Panc1 (cell line): ENCODE measurements around the gene HARS2. TPM values are rescaled to one million over a fixed set of nuclear protein-coding genes. Genes with fewer than 3 reads are reported as not detected.

Experiments used
- ATAC-seq: fragments of 200-7000 bp; cut with Tn5 transposase; 2 replicates; pipeline ENCODE4 v1.9.1; 2020; ENCODE audit warnings: mild to moderate bottlenecking, moderate library complexity
- Bru-seq: library from RNA; stranded (reverse); fragments of 400-500 nt; gene quantifications from one replicate; lab custom pipeline; 2021; lab: Mats Ljungman, UMichigan
- BruChase-seq, 2 experiments: library from RNA; stranded (reverse); fragments of 400-500 nt; gene quantifications; one replicate each; lab custom pipeline; 2021; lab: Mats Ljungman, UMichigan
- BruUV-seq: library from RNA; stranded (reverse); fragments of 400-500 nt; replicated peaks from 2 replicates; lab custom pipeline; 2021; lab: Mats Ljungman, UMichigan
- CTCF ChIA-PET: fragments of 300-600 bp; sonication (Branson Sonifier 250); formaldehyde crosslinking; loops from one replicate; lab custom pipeline; 2022; ENCODE audit warnings: antibody characterized with exemption; lab: Charles Lee
- POLR2A ChIA-PET: fragments of 300-600 bp; sonication (Branson Sonifier 250); formaldehyde crosslinking; loops from one replicate; lab custom pipeline; 2022; ENCODE audit warnings: antibody characterized with exemption; lab: Charles Lee
- DNase-seq: peaks from one replicate; pipeline ENCODE4 v3.0.0-alpha.2; 2010; ENCODE audit warnings: low read depth, low spot score
- H3K27ac ChIP-seq: 2 replicates; pipeline ENCODE4 v1.5.1; 2011; ENCODE audit warnings: mild to moderate bottlenecking, low read length, inconsistent platforms
- H3K27me3 ChIP-seq: fragments of 200-500 bp; sonication (Bioruptor generic); 2 replicates; pipeline ENCODE4 v1.6.0; 2014; ENCODE audit warnings: low read length, inconsistent platforms; ENCODE audit not compliant: control insufficient read depth, insufficient read depth
- H3K36me3 ChIP-seq: fragments of 200-500 bp; sonication (Bioruptor generic); 2 replicates; pipeline ENCODE4 v1.5.1; 2014; ENCODE audit warnings: inconsistent platforms, mild to moderate bottlenecking, low read length, moderate library complexity; ENCODE audit not compliant: control insufficient read depth, insufficient read depth
- H3K4me1 ChIP-seq: 2 replicates; pipeline ENCODE4 v1.5.1; 2011; ENCODE audit warnings: inconsistent platforms, mild to moderate bottlenecking, low read length, moderate library complexity; ENCODE audit not compliant: control insufficient read depth, insufficient read depth
- H3K4me3 ChIP-seq, 2 experiments: 2 replicates each; pipeline ENCODE4 v1.5.1; 2011 to 2012; ENCODE audit warnings: low read depth in 2 of 2, low read length in 2 of 2, mild to moderate bottlenecking in 2 of 2, inconsistent platforms in 1 of 2, moderate library complexity in 1 of 2
- H3K9me3 ChIP-seq: fragments of 200-500 bp; sonication (Bioruptor generic); 2 replicates; pipeline ENCODE4 v1.5.1; 2014; ENCODE audit warnings: low read depth, mild to moderate bottlenecking, inconsistent platforms, low read length, moderate library complexity; ENCODE audit not compliant: control insufficient read depth, insufficient read depth
- POLR2AphosphoS5 ChIP-seq: IDR thresholded peaks from 2 replicates; pipeline ENCODE4 v1.6.1; 2012; ENCODE audit warnings: mild to moderate bottlenecking, low read depth, low read length, moderate library complexity
- SIN3A ChIP-seq: IDR thresholded peaks from 2 replicates; pipeline ENCODE4 v1.6.1; 2012; ENCODE audit warnings: low read depth, mild to moderate bottlenecking, low read length, moderate library complexity, borderline replicate concordance; ENCODE audit not compliant: insufficient read depth
- in situ Hi-C: cut with HindIII; loops from 2 replicates; pipeline ENCODE4 v1.10.0; 2016; ENCODE audit warnings: low sequenced_read_pairs, low pct_unique_long_range_greater_than_20kb
- intact Hi-C: fragments of 100-400 bp; cut with micrococcal nuclease; formaldehyde crosslinking; loops from one replicate; pipeline ENCODE4 v1.10.0; 2022; ENCODE audit not compliant: unreplicated experiment
- long read RNA-seq: library from polyadenylated mRNA; unstranded; transcript quantifications from one replicate; pipeline ENCODE4 v2.0.0, GENCODE V29; 2021; ENCODE audit not compliant: unreplicated experiment
- polyA plus RNA-seq: library from polyadenylated mRNA; unstranded; fragments of >200 nt; gene quantifications from one replicate; pipeline ENCODE4 v1.2.1, GENCODE V29; 2012; ENCODE audit warnings: missing spikeins; ENCODE audit not compliant: insufficient read length
- total RNA-seq: library from RNA; stranded (reverse); gene quantifications from one replicate; pipeline ENCODE4 v1.2.1, GENCODE V29; 2021; ENCODE audit not compliant: unreplicated experiment
- TF ChIP-seq, protein P1 (sequence below): fragments of 450-650 bp; IDR thresholded peaks from 2 replicates; pipeline ENCODE4 v1.5.1; 2017; ENCODE audit warnings: mild to moderate bottlenecking
- TF ChIP-seq, protein P2 (sequence below), 2 experiments: IDR thresholded peaks; 2 replicates each; pipeline ENCODE4 v1.6.1; 2011 to 2012; ENCODE audit warnings: low read depth in 2 of 2, control low read depth in 1 of 2, low read length in 1 of 2, mild to moderate bottlenecking in 1 of 2, moderate library complexity in 1 of 2; ENCODE audit not compliant: insufficient read depth in 1 of 2

The HARS2 gene, protein sequence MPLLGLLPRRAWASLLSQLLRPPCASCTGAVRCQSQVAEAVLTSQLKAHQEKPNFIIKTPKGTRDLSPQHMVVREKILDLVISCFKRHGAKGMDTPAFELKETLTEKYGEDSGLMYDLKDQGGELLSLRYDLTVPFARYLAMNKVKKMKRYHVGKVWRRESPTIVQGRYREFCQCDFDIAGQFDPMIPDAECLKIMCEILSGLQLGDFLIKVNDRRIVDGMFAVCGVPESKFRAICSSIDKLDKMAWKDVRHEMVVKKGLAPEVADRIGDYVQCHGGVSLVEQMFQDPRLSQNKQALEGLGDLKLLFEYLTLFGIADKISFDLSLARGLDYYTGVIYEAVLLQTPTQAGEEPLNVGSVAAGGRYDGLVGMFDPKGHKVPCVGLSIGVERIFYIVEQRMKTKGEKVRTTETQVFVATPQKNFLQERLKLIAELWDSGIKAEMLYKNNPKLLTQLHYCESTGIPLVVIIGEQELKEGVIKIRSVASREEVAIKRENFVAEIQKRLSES
- total RNA-seq (44.1 TPM), Bru-seq, nascent RNA (percentile 94 among the genes with signal in this experiment), BruChase-seq, experiment 1, labeled RNA remaining after a 2-hour chase (percentile 96 among the genes with signal in this experiment), BruChase-seq, experiment 2, labeled RNA remaining after a 6-hour chase (percentile 92 among the genes with signal in this experiment)
- polyA plus RNA-seq = 35.9 TPM
- long read RNA-seq, transcript HARS2-201 (13 exons, 2,510 nt) = major isoform, 62 of 122 reads
- long read RNA-seq, transcript HARS2-215 (12 exons, 2,346 nt) = minor isoform, 14 of 122 reads
- long read RNA-seq, partial matches to known transcripts = 11 of 122 reads
- long read RNA-seq, other reads (novel, unspliced or antisense) = 29 of 122 reads

DNA sequence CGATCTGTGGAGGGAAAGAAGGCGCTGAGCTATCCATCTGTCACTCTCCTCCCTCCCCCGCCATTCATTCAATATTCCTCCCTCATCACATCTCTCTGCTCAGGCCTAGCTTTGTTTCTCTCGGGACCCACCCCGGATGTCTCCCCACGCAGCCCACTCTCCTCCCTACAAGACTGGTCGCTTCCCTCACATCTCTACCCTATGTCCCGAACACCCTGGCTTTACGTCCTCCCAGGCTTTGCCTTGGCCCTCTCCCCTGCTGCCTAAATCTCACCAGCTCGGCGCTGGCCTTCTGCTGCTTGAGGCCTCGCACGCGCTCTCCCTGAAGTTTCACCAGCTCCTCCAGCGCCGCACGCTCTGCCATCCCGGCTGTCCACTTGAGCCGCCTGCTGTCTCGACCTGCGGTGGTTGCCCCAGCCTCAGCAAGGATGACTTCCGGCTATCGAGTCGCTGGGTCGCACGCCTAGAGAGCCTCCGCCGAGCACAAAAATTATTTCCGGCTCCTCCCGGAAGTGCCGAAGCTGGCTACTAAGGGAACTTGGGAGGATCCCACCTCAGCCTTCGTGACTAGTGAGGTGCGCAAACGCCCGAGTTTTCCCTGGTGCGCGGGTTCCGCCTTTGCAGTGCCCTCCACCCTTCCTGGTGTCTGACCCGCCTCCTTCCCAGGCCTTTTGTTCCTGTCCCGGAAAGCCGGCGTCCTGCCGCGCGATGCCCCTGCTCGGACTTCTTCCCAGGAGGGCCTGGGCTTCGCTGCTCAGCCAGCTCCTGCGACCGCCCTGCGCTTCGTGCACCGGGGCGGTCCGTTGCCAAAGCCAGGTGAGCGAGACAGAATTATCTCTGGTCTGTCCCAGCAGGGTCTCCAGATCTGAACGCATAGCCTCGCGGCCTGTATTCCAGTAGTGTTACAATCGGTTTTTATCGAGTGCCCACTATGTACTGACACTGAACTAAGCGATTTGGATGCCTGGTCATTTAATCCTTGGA, at the start of gene HARS2, which contains the start of gene HARS1:
HARS2 (plus strand) TSS at position 515 of the 984 bp plus-strand sequence; CDS start at position 709, 194 bp downstream.
HARS1 (minus strand) TSS at position 430 of the 984 bp plus-strand sequence; CDS start at position 364, 66 bp downstream.
- ChIA-PET CTCF (interaction anchor here (0.6 kb wide), 1 partner anchor 9 kb away, joined by 3 read pairs; the partner anchor contains the start of gene ZMAT2), POLR2A (interaction anchor here (0.6 to 1.0 kb wide), 4 partner anchors 7 to 20 kb away, joined by 3 to 4 read pairs (median 3); no protein-coding TSS in a partner anchor)
- intact Hi-C loops (no loop called here), in situ Hi-C loops (no loop called here)
- Histone ChIP-seq H3K4me1 (peaks cover 3% of the 10 kb centered on the region), H3K36me3 (peaks cover 40% of the 10 kb centered on the region), H3K27me3 (no peaks in the 10 kb centered on the region), H3K27ac (peak within 1 kb of the TSS; percentile 94), H3K4me3 (peak within 1 kb of the TSS; percentile 86 to 98), H3K9me3 (no peaks in the 10 kb centered on the region)
- no TSS peak for BruUV-seq
- peak; percentile 84; the same call in 1 of the 2 replicates for TF ChIP-seq SIN3A
- TF ChIP-seq POLR2AphosphoS5 = peak; percentile 93
- TF ChIP-seq, protein P1, sequence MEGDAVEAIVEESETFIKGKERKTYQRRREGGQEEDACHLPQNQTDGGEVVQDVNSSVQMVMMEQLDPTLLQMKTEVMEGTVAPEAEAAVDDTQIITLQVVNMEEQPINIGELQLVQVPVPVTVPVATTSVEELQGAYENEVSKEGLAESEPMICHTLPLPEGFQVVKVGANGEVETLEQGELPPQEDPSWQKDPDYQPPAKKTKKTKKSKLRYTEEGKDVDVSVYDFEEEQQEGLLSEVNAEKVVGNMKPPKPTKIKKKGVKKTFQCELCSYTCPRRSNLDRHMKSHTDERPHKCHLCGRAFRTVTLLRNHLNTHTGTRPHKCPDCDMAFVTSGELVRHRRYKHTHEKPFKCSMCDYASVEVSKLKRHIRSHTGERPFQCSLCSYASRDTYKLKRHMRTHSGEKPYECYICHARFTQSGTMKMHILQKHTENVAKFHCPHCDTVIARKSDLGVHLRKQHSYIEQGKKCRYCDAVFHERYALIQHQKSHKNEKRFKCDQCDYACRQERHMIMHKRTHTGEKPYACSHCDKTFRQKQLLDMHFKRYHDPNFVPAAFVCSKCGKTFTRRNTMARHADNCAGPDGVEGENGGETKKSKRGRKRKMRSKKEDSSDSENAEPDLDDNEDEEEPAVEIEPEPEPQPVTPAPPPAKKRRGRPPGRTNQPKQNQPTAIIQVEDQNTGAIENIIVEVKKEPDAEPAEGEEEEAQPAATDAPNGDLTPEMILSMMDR = no peak
- ATAC-seq (peak; percentile 99), DNase-seq (peak; percentile 80)

DNA sequence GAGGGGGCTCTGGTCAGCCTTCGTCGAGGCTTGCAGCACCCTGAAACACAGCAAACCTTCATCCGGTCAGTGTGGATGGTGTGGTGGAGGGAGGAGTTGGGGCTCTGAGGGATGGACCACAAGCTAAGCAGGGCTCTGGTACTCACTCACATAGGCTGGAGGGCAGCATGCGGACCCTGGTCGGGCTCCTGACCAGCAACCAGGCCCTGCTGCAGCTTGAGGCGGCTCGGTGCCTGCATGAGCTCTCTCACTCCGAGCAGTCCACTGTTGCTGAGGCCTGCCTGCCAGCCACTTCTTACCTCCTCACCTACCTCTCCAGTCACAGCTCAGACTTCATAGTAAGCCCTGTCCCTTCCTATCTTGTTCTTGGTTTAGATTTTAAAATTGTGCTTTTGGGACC, 49.5 kb upstream of the HARS2 start:
- no peak overlapping the region for H3K27ac ChIP-seq
- in situ Hi-C loops (no loop called here), intact Hi-C loops (no loop called here)
- no peak overlapping the region for H3K4me3 ChIP-seq
- ChIA-PET POLR2A (no interaction called here), CTCF (no interaction called here)
- ATAC-seq = no peak
- H3K9me3 ChIP-seq = no peaks in the 10 kb centered on the region
- DNase-seq = no peak
- H3K4me1 ChIP-seq = peaks cover 10% of the 10 kb centered on the region; the same call in 1 of the 2 replicates
- peaks cover 5% of the 10 kb centered on the region; the same call in 1 of the 2 replicates for H3K36me3 ChIP-seq
- no TSS peak for BruUV-seq
- TF ChIP-seq, protein P2, sequence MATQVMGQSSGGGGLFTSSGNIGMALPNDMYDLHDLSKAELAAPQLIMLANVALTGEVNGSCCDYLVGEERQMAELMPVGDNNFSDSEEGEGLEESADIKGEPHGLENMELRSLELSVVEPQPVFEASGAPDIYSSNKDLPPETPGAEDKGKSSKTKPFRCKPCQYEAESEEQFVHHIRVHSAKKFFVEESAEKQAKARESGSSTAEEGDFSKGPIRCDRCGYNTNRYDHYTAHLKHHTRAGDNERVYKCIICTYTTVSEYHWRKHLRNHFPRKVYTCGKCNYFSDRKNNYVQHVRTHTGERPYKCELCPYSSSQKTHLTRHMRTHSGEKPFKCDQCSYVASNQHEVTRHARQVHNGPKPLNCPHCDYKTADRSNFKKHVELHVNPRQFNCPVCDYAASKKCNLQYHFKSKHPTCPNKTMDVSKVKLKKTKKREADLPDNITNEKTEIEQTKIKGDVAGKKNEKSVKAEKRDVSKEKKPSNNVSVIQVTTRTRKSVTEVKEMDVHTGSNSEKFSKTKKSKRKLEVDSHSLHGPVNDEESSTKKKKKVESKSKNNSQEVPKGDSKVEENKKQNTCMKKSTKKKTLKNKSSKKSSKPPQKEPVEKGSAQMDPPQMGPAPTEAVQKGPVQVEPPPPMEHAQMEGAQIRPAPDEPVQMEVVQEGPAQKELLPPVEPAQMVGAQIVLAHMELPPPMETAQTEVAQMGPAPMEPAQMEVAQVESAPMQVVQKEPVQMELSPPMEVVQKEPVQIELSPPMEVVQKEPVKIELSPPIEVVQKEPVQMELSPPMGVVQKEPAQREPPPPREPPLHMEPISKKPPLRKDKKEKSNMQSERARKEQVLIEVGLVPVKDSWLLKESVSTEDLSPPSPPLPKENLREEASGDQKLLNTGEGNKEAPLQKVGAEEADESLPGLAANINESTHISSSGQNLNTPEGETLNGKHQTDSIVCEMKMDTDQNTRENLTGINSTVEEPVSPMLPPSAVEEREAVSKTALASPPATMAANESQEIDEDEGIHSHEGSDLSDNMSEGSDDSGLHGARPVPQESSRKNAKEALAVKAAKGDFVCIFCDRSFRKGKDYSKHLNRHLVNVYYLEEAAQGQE (IDR thresholded peaks at IDR 0.05; ENCODE audit: insufficient read depth in 1 of 2, low read depth in 2 of 2, low read length in 1 of 2) = no peak
- TF ChIP-seq POLR2AphosphoS5 (no peak), SIN3A (no peak)
- no peaks in the 10 kb centered on the region for H3K27me3 ChIP-seq
